T47D (cell line): Measurements from ENCODE around the gene LENG9.

Experiments used
- DNase-seq, 2 experiments: peaks; one replicate each; pipeline versions ENCODE4 v3.0.0 to v3.0.0-alpha.2; 2011 to 2012; ENCODE audit warnings: low read depth in 1 of 2, low spot score in 1 of 2
- JUND ChIP-seq: IDR thresholded peaks from 2 replicates; pipeline ENCODE4 v1.6.1; 2012; ENCODE audit warnings: low read depth
- in situ Hi-C: cut with HindIII; loops from 2 replicates; pipeline ENCODE4 v1.10.0; 2016; ENCODE audit warnings: low sequenced_read_pairs, low pct_unique_long_range_greater_than_20kb

LENG9 gene

DNA sequence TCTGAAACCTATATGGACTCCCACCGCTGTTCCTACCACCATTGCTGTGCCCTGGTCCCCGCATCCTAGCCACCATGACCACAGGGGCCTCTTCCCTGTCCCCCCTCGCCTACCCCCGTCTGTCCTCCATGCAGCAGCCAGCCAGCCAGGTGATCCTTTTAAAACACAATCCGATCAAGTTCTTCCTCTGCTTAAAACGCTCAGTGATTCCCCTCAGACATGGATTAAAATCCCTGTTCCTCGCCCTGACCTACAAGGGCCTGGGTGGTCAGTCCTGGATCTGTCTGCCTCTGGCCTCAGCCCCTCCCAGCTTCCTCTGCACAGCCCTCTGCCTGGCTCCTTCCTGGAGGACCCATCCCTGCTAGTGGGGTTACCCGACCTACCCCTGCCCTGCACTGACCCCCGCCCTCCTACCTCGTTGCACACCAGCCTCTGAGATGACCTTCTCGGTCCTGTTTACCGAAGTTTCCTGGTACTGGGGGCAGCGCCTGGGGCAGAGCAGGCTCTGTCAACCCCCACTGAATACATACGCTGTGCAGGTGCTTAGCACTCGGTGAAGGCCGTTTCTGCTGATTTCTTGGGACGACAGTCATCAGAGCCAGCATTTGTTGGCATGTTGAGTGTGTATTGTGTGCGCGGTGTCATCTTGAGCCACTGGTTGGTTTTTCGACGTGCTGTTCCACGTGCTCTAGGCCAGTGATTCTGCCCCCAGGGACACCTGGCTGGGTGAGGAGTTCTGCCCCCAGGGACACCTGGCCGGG lies 29.3 kb downstream of the LENG9 start:
- TF ChIP-seq JUND, result no peak
- peak in 1 of 2 experiments; percentile 25 for DNase-seq
- in situ Hi-C loops, result no loop called here

DNA sequence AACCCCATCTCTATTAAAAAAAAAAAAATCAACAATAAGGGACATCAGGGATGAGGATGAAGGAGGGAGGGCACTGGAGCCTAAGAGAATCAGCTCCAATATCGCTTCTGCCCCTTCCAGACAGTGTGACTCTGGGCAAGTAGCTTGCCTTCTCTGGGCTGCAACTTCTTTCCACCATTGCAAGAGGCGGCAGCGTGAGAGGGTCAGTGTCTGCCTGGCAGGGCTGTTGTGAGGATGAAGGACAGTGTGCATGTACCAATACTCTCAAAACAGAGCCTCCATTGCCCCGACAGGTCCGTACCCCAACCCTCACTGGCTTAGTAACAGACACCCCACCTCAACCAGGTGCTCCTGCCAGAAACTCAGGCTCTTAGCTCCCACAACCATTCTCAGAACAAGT lies 29.9 kb downstream of the LENG9 start:
- DNase-seq, result no peak
- TF ChIP-seq JUND, result no peak

DNA sequence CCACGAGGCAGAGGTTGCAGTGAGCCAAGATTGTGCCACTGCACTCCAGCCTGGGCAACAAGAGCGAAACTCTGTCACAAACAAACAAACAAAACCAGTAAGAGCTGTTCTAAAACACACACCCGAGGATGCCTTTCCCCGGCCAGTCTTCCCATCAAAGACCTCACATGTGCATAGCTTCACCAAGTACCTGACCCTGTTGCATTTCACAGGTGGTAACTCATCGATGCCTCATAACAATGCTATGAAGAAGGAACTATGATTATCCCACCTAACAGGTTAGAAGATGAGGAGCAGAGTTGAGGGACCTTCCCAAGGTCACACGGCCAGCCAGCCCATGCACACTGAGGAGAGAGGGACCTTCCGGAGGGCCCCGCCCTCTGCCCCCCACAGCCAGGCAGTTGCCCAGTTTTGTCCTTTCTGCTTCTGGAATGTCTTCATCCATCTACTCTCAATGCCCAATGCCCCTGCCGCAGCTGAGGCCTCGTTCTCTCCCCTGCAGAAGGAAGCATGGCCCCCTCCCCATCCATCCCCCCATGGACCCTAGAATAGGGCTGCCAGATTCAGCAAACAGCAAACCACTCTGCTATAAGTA lies 31.3 kb downstream of the LENG9 start:
- in situ Hi-C loops, result no loop called here
- TF ChIP-seq JUND, result no peak
- peak; percentile 41 to 92 for DNase-seq

More for the DNA sequence above, 29.9 kb downstream of the LENG9 start:
- in situ Hi-C loops, result no loop called here

DNA sequence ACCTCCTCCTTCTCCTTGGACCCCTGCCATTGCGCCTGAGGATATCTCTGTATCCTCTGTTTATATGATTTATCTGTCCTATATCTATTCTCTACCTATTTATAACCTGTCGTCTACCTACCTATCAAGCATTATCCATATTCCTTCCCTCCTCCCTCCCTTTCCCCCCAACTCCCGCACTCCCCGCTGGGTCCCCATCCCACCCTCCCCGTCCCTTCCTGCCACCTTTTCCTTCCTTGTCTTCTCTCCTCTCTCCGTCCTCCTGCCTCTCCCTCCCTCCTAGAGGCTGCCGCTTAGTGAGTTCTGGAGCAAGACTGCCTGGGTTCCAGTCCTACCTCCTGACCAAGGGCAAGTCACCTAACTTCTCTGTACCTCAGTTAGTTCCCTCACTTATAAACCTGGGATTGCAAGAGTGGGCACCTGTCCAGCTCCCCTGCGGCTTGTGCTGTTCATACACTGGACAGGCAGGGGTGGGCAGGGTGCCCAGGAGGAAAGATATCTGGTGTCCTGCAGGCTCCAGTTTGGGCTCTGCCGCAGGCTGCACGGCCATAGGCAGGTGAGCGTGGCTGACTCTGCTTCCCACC lies 32.2 kb downstream of the LENG9 start:
- in situ Hi-C loops, result no loop called here
- DNase-seq, result peak; percentile 28 to 89

DNA sequence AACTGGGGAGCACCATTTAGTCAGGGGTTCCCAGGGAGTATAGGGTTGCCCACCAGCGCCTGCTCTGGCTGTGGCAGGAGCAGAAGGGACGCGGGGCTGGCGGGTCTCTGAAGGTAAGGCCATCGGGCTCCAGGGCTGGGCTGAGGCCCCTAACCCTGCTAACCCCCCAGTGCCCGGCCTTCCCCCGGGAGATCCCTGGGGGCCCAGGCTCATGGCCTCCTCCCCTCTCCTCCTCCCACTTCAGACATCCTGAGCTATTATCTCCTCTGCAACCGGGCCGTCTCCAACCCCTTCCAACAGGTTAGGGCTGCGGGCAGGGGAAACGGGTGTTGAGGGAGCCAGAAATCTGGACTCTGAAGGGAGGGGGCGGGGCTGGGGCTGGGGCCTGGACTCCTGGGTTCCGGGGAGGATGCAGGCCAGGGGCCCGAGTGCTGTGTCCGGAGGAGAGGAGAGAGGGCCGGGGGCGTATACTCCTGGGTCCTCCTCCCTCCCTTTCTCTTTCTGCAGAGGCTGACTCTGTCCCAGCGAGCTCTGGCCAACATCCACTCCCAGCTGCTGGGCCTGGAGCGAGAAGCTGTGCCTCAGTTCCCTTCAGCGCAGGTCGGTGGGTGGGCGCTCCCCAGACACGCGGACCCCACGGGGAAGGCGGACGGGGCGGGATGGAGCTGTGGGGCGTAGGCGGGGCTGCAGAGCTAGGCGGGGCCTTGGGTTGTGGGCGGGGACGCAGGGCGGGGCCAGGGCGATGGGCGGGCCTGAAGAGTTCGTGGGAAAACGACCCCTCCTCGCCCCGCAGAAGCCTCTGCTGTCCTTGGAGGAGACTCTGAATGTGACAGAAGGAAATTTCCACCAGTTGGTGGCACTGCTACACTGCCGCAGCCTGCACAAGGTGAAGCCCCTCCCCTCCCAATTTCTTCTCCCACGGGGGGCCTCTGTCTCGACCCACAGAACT lies 33.0 kb downstream of the LENG9 start:
- in situ Hi-C loops, result no loop called here

More for the DNA sequence above, 32.2 kb downstream of the LENG9 start:
- TF ChIP-seq JUND, result no peak

DNA sequence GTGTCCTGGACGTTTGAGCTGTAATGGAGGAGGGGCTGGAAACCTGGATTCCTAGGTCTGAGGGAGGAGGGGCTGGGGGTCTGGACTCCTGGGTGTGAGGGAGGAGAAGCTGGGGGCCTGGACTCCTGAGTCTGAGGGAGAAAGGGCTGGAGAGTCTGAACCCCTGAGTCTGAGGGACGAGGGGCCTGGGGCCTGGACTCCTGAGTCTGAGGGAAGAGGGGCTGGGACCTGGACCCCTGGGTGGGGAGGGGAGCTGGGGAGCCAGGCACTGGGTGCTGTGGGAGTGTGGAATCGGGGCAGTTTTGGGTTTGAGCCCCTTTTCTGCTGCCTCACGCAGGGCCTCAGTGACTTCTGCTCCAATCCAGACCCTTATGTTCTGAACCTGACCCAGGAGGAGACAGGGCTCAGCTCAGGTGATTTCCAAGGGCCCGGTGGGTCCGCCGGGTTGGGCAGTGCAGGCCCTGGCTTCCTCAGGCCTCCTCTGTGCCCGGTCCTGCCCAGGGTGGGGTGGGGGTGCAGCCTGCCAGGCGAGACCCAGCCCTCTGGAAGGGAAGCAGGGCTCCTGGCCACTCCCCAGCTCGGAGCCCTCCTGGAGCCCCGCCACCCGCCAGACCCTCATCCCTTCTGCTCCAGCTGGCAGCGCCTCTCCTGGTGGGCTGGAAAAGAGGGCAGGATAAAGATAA lies 33.9 kb downstream of the LENG9 start:
- in situ Hi-C loops, result no loop called here
- no peak for TF ChIP-seq JUND
- no peak for DNase-seq

More for the DNA sequence above, 33.0 kb downstream of the LENG9 start:
- peak; percentile 83 to 91 for DNase-seq
- no peak for TF ChIP-seq JUND

DNA sequence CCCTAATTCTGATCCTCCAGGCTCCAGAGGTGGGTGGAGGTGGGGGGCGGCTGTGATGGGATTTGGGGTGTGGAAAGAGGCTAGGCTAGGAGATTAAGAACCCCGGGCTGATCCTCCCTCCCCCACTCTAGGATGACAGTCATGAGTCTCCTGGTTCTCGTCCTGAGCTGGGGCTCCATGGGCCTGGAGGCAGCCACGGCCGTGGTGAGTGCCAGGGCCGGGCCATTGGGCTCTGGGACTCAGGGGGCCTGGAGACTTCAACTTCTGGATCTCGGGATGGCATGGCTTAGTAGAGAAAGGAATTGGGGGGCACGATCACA lies 34.4 kb downstream of the LENG9 start:
- in situ Hi-C loops, result no loop called here
- no peak for TF ChIP-seq JUND
- no peak for DNase-seq

DNA sequence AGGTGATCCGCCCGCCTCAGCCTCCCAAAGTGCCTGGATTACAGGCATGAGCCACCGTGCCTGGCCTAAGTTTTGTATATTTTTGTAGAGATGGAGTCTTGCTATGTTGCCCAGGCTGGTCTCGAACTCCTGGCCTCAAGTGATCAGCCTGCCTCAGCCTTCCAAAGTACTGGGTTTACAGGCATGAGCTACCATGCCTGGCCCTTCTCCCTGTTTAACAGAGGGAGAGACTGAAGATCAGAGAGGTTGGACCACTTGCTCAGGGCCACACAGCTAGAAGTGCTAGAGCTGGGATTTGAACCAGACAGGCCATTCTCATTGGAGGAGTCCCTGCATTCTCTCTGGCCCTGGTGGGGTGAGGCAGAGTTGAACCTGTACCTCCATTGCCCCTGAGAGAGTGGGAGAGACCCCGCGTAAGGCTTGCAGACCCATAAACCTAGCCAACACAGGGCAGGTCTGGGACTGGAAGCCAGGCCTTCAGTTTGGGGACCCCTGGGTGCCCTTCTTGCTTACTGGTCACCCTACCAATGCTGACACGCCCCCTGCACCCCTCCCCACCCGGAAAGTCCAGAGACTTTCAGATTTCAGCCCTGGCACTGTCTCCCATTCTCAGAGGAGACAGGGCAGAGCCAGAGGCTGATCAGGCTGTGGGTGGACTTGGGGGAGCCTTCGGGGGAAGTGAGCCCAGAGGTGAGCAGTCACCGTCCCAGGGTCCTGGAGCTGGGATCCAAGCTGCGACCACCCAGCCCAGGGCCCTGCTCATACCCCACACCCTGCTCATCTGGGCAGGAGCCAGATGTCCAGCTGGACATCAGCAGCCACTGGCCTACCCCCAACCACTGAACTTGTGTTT lies 35.0 kb downstream of the LENG9 start:
- TF ChIP-seq JUND, result no peak
- DNase-seq, result no peak
- in situ Hi-C loops, result no loop called here

DNA sequence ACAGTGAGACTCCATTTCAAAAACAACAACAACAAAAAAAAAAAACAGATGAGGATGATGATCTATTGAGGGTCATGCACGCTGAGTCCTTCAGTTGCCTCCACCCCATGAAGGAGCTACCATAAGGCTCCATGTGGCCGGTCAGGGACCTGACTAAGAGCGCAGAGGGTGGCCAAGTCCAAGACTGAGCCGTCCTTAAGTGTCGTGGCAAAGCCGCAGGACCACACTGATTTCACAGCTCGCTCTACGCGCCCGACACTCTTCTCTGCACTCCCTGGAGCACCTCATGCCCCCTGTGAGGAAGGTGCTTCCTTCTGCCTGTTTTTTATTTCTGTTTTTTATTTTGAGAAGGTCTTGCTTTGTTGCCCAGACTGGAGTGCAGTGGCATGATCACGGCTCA lies 36.0 kb downstream of the LENG9 start:
- DNase-seq, result no peak
- in situ Hi-C loops, result no loop called here
- no peak for TF ChIP-seq JUND

DNA sequence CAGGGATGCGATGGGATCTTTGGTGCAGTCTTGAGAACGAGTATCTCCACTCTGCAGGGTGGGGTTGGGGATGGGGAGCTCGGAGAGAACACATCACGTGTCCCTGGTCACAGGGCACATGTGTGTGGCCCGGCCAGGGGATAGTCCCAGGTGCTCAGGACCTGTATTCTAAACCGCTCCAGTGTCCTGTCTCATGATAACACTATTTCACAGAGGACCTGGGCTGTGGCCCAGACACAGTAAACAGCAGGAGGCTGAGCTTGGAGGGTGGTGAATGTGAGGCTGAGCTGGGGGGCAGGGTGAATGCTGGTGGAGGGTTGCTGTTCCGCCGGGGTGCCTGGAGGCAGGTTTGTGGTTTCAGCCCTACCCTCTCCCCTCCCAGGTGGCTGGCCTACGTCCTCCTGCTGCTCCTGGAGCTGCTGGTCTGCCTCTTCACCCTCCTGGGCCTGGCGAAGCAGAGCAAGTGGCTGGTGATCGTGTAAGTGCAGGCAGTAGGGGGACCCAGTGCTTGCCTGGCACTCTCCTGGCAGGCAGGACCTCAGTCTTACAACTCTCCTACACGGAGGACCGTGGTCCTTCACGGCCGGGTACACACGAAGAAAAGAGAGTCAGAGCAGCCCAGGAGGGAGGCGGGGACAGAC lies 37.2 kb downstream of the LENG9 start:
- TF ChIP-seq JUND, result no peak
- peak in 1 of 2 experiments; percentile 29 for DNase-seq
- in situ Hi-C loops, result no loop called here

DNA sequence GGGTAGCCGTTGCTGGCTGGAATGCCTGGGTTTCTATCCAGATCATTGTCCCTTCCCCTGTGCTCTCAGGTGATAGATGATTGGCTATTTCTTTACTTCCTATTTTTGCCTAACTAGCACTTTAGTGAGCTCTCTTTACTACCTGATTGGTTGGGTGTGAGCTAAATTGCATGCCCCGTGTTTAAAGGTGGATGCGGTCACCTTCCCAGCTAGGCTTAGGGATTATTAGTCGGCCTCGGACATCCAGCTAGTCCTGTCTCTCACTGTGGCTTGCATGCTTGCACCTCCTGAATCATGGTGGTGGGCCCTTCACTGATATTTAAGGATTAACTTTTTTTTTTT lies 38.2 kb downstream of the LENG9 start:
- in situ Hi-C loops, result no loop called here
- TF ChIP-seq JUND, result no peak
- DNase-seq, result no peak
